GM12874 (cell line): ENCODE measurements around the gene FOXB2.

Experiments used
- CTCF ChIP-seq: IDR thresholded peaks from 2 replicates; pipeline ENCODE4 v1.5.1; 2011; ENCODE audit warnings: low read depth, mild to moderate bottlenecking, control low read depth, low read length, moderate library complexity; ENCODE audit not compliant: insufficient read depth

FOXB2 gene

GRCh38 chr9:77021291-77021894 lies 1.9 kb downstream of the FOXB2 start:
- no peak for TF ChIP-seq CTCF

- TF ChIP-seq CTCF = no peak
Measured at GRCh38 chr9:77021922-77022782, 2.7 kb downstream of the FOXB2 start.

GRCh38 chr9:77022783-77023440 lies 3.5 kb downstream of the FOXB2 start:
- no peak for TF ChIP-seq CTCF

- no peak for TF ChIP-seq CTCF
Measured at GRCh38 chr9:77023726-77024125, 4.3 kb downstream of the FOXB2 start.

GRCh38 chr9:77024776-77025545 lies 5.5 kb downstream of the FOXB2 start:
- TF ChIP-seq CTCF = no peak

GRCh38 chr9:77028478-77028877 lies 9.0 kb downstream of the FOXB2 start:
- no peak for TF ChIP-seq CTCF

- TF ChIP-seq CTCF = no peak
Measured at GRCh38 chr9:77030045-77030444, 10.6 kb downstream of the FOXB2 start.
